ENCODE results near the gene TIE1.

Gene TIE1

GRCh38 chr1:43271186-43272118 is 29.3 kb upstream of the TIE1 start:
- Mint-ChIP-seq H3K36me3 (peaks cover 4% of the 10 kb centered on the region), H3K27ac (peak overlapping the region; percentile 3), H3K4me1 (peaks cover 30% of the 10 kb centered on the region), H3K9me3 (peaks cover 10% of the 10 kb centered on the region), H3K27me3 (peaks cover 5% of the 10 kb centered on the region), H3K4me3 (peak overlapping the region; percentile 47)

GRCh38 chr1:43272161-43272560 is 28.6 kb upstream of the TIE1 start:
- H3K4me3 Mint-ChIP-seq: no peak overlapping the region
- H3K27ac Mint-ChIP-seq: no peak overlapping the region
- peaks cover 5% of the 10 kb centered on the region for H3K27me3 Mint-ChIP-seq
- peaks cover 10% of the 10 kb centered on the region for H3K9me3 Mint-ChIP-seq
- peaks cover 4% of the 10 kb centered on the region for H3K36me3 Mint-ChIP-seq
- peaks cover 30% of the 10 kb centered on the region for H3K4me1 Mint-ChIP-seq

- peaks cover 3% of the 10 kb centered on the region for H3K27me3 Mint-ChIP-seq
- H3K9me3 Mint-ChIP-seq: peaks cover 10% of the 10 kb centered on the region
- no peak overlapping the region for H3K27ac Mint-ChIP-seq
- H3K4me1 Mint-ChIP-seq: peaks cover 30% of the 10 kb centered on the region
- H3K36me3 Mint-ChIP-seq: peaks cover 4% of the 10 kb centered on the region
- H3K4me3 Mint-ChIP-seq: no peak overlapping the region
Observed at GRCh38 chr1:43272576-43273571, 27.9 kb upstream of the TIE1 start.

GRCh38 chr1:43273708-43274107 is 27.1 kb upstream of the TIE1 start:
- H3K36me3 Mint-ChIP-seq: peaks cover 4% of the 10 kb centered on the region
- peaks cover 30% of the 10 kb centered on the region for H3K4me1 Mint-ChIP-seq
- H3K27ac Mint-ChIP-seq: peak overlapping the region; percentile 69
- H3K9me3 Mint-ChIP-seq: peaks cover 10% of the 10 kb centered on the region
- no peak overlapping the region for H3K4me3 Mint-ChIP-seq
- H3K27me3 Mint-ChIP-seq: peaks cover 4% of the 10 kb centered on the region

GRCh38 chr1:43274125-43274803 is 26.5 kb upstream of the TIE1 start:
- Mint-ChIP-seq H3K4me3 (peak overlapping the region; percentile 66), H3K27ac (peak overlapping the region; percentile 94)

GRCh38 chr1:43274804-43275180 is 26.0 kb upstream of the TIE1 start:
- Mint-ChIP-seq H3K36me3 (peaks cover 4% of the 10 kb centered on the region), H3K27ac (peak overlapping the region; percentile 94), H3K4me3 (peak overlapping the region; percentile 66), H3K9me3 (peaks cover 10% of the 10 kb centered on the region), H3K27me3 (peaks cover 1% of the 10 kb centered on the region), H3K4me1 (peaks cover 30% of the 10 kb centered on the region)

More at GRCh38 chr1:43274125-43274803, 26.5 kb upstream of the TIE1 start:
- Mint-ChIP-seq H3K27me3 (peaks cover 4% of the 10 kb centered on the region), H3K9me3 (peaks cover 10% of the 10 kb centered on the region), H3K36me3 (peaks cover 4% of the 10 kb centered on the region), H3K4me1 (peaks cover 30% of the 10 kb centered on the region)

GRCh38 chr1:43275826-43276620 is 24.8 kb upstream of the TIE1 start:
- Mint-ChIP-seq H3K4me1 (peaks cover 24% of the 10 kb centered on the region), H3K27me3 (peaks cover 1% of the 10 kb centered on the region), H3K9me3 (peaks cover 10% of the 10 kb centered on the region), H3K27ac (no peak overlapping the region), H3K36me3 (peaks cover 4% of the 10 kb centered on the region), H3K4me3 (no peak overlapping the region)

- H3K4me1 Mint-ChIP-seq: peaks cover 18% of the 10 kb centered on the region
- H3K27ac Mint-ChIP-seq: no peak overlapping the region
Observed at GRCh38 chr1:43276673-43277072, 24.1 kb upstream of the TIE1 start.

GRCh38 chr1:43277116-43277876 is 23.5 kb upstream of the TIE1 start:
- H3K27me3 Mint-ChIP-seq: peaks cover 1% of the 10 kb centered on the region
- peaks cover 10% of the 10 kb centered on the region for H3K9me3 Mint-ChIP-seq
- H3K4me1 Mint-ChIP-seq: peaks cover 15% of the 10 kb centered on the region
- H3K36me3 Mint-ChIP-seq: peaks cover 4% of the 10 kb centered on the region
- no peak overlapping the region for H3K27ac Mint-ChIP-seq
- H3K4me3 Mint-ChIP-seq: no peak overlapping the region

More at GRCh38 chr1:43276673-43277072, 24.1 kb upstream of the TIE1 start:
- H3K9me3 Mint-ChIP-seq: peaks cover 10% of the 10 kb centered on the region
- peaks cover 4% of the 10 kb centered on the region for H3K36me3 Mint-ChIP-seq
- no peak overlapping the region for H3K4me3 Mint-ChIP-seq
- peaks cover 1% of the 10 kb centered on the region for H3K27me3 Mint-ChIP-seq

- H3K9me3 Mint-ChIP-seq: peaks cover 10% of the 10 kb centered on the region
- peaks cover 1% of the 10 kb centered on the region for H3K27me3 Mint-ChIP-seq
- peaks cover 4% of the 10 kb centered on the region for H3K36me3 Mint-ChIP-seq
- H3K4me1 Mint-ChIP-seq: peaks cover 14% of the 10 kb centered on the region
- no peak overlapping the region for H3K27ac Mint-ChIP-seq
- H3K4me3 Mint-ChIP-seq: no peak overlapping the region
Observed at GRCh38 chr1:43279161-43279560, 21.6 kb upstream of the TIE1 start.

- Mint-ChIP-seq H3K9me3 (peaks cover 6% of the 10 kb centered on the region), H3K4me3 (no peak overlapping the region), H3K27ac (no peak overlapping the region), H3K36me3 (peaks cover 1% of the 10 kb centered on the region), H3K4me1 (peaks cover 9% of the 10 kb centered on the region), H3K27me3 (peaks cover 1% of the 10 kb centered on the region)
Observed at GRCh38 chr1:43279666-43280065, 21.1 kb upstream of the TIE1 start.

- Mint-ChIP-seq H3K27me3 (peaks cover 1% of the 10 kb centered on the region), H3K4me3 (no peak overlapping the region), H3K27ac (no peak overlapping the region), H3K9me3 (no peaks in the 10 kb centered on the region), H3K4me1 (no peaks in the 10 kb centered on the region), H3K36me3 (no peaks in the 10 kb centered on the region)
Observed at GRCh38 chr1:43280692-43281091, 20.1 kb upstream of the TIE1 start.

GRCh38 chr1:43282220-43283195 is 18.3 kb upstream of the TIE1 start:
- H3K4me3 Mint-ChIP-seq: no peak overlapping the region
- no peaks in the 10 kb centered on the region for H3K9me3 Mint-ChIP-seq
- no peaks in the 10 kb centered on the region for H3K4me1 Mint-ChIP-seq
- H3K36me3 Mint-ChIP-seq: no peaks in the 10 kb centered on the region
- no peak overlapping the region for H3K27ac Mint-ChIP-seq
- H3K27me3 Mint-ChIP-seq: peaks cover 1% of the 10 kb centered on the region

All from activated naive CD4-positive, alpha-beta T cell treated with anti-CD3 and anti-CD28 coated beads, Interleukin-2, amount 50 U/mL, for 24 hours (primary cell).